Osteoblast (primary cell): ENCODE measurements around the gene MPST. TPM values are rescaled to one million over a fixed set of nuclear protein-coding genes. Genes with fewer than 3 reads are reported as not detected.

Experiments used
- DNase-seq: peaks from one replicate; pipeline ENCODE4 v3.0.0; 2011; ENCODE audit warnings: low spot score, mixed read lengths; ENCODE audit not compliant: insufficient read length; ENCODE audit errors: missing footprints
- H2AFZ ChIP-seq: 2 replicates; pipeline ENCODE4 v1.6.0; 2011; ENCODE audit warnings: mild to moderate bottlenecking, low read length
- H3K27ac ChIP-seq: 2 replicates; pipeline ENCODE4 v1.5.1; 2011; ENCODE audit warnings: mild to moderate bottlenecking, low read depth, low read length, moderate library complexity
- H3K27me3 ChIP-seq: 2 replicates; pipeline ENCODE4 v1.6.0; 2012; ENCODE audit warnings: mild to moderate bottlenecking, control low read depth, inconsistent platforms, low read length, moderate library complexity; ENCODE audit not compliant: insufficient read depth
- H3K36me3 ChIP-seq: 2 replicates; pipeline ENCODE4 v1.5.1; 2011; ENCODE audit warnings: mild to moderate bottlenecking, low read length, control low read depth, moderate library complexity; ENCODE audit not compliant: insufficient read depth
- H3K4me1 ChIP-seq: 2 replicates; pipeline ENCODE4 v1.5.1; 2011; ENCODE audit warnings: mild to moderate bottlenecking, low read length, control low read depth, moderate library complexity; ENCODE audit not compliant: insufficient read depth
- H3K4me2 ChIP-seq: 2 replicates; pipeline ENCODE4 v1.6.0; 2011; ENCODE audit warnings: mild to moderate bottlenecking, low read length; ENCODE audit not compliant: insufficient read depth
- H3K4me3 ChIP-seq: fragments of 200-600 bp; sonication (generic); 3 replicates; pipeline ENCODE4 v1.5.1; 2012; ENCODE audit warnings: mild to moderate bottlenecking, low read length, inconsistent platforms; ENCODE audit not compliant: insufficient read depth
- H3K79me2 ChIP-seq: 2 replicates; pipeline ENCODE4 v1.6.0; 2012; ENCODE audit warnings: mild to moderate bottlenecking, low read length, control low read depth, inconsistent platforms; ENCODE audit not compliant: insufficient read depth
- H3K9me3 ChIP-seq: 2 replicates; pipeline ENCODE4 v1.5.1; 2011; ENCODE audit warnings: low read depth, low read length, control low read depth
- H4K20me1 ChIP-seq: 2 replicates; pipeline ENCODE4 v1.6.0; 2012; ENCODE audit warnings: mild to moderate bottlenecking, low read length, control low read depth; ENCODE audit not compliant: insufficient read depth
- CTCF ChIP-seq: IDR thresholded peaks from 2 replicates; pipeline ENCODE4 v1.5.1; 2011; ENCODE audit warnings: mild to moderate bottlenecking, low read depth, low read length, moderate library complexity; ENCODE audit errors: extremely low read depth
- total RNA-seq: library from RNA; depleted of rRNA; stranded (reverse); fragments of >200 nt; gene quantifications from 2 replicates; pipeline ENCODE4 v1.2.3, GENCODE V29; 2012

MPST gene
- total RNA-seq, 1 donor: 91.6 TPM

- H3K36me3 ChIP-seq: peaks cover 12% of the 10 kb centered on the region
- H3K4me2 ChIP-seq: peak overlapping the region; percentile 88
- H3K79me2 ChIP-seq: peaks cover 11% of the 10 kb centered on the region
- peak overlapping the region; percentile 51 for H3K27ac ChIP-seq
- peak overlapping the region; percentile 85 for H2AFZ ChIP-seq
- no peaks in the 10 kb centered on the region for H3K9me3 ChIP-seq
- H4K20me1 ChIP-seq: peaks cover 32% of the 10 kb centered on the region
- H3K27me3 ChIP-seq: no peaks in the 10 kb centered on the region
- peaks cover 12% of the 10 kb centered on the region for H3K4me1 ChIP-seq
- peak overlapping the region; percentile 88 for H3K4me3 ChIP-seq
- DNase-seq: peak; percentile 95
- TF ChIP-seq CTCF: no peak
These were observed 680 bp upstream of the MPST start for GRCh38 chr22:37018815-37019308.

- Histone ChIP-seq H3K79me2 (peaks cover 11% of the 10 kb centered on the region), H4K20me1 (peaks cover 32% of the 10 kb centered on the region), H3K4me3 (peak overlapping the region; percentile 88), H3K27ac (no peak overlapping the region), H3K9me3 (no peaks in the 10 kb centered on the region), H3K4me1 (peaks cover 12% of the 10 kb centered on the region), H3K4me2 (peak overlapping the region; percentile 88), H3K27me3 (no peaks in the 10 kb centered on the region), H3K36me3 (peaks cover 15% of the 10 kb centered on the region), H2AFZ (peak overlapping the region; percentile 92)
- peak; percentile 96 for DNase-seq
- TF ChIP-seq CTCF: no peak
These were observed 594 bp downstream of the MPST start for GRCh38 chr22:37020192-37020479.

GRCh38 chr22:37021041-37021440, 1.5 kb downstream of the MPST start:
- Histone ChIP-seq H3K27me3 (no peaks in the 10 kb centered on the region), H2AFZ (no peak overlapping the region), H3K36me3 (peaks cover 23% of the 10 kb centered on the region), H3K4me1 (peaks cover 12% of the 10 kb centered on the region), H3K27ac (no peak overlapping the region), H3K4me2 (no peak overlapping the region), H3K79me2 (peaks cover 11% of the 10 kb centered on the region), H3K9me3 (no peaks in the 10 kb centered on the region), H4K20me1 (peaks cover 34% of the 10 kb centered on the region), H3K4me3 (no peak overlapping the region)
- DNase-seq: peak; percentile 58
- no peak for TF ChIP-seq CTCF

- TF ChIP-seq CTCF: peak; percentile 86
These were observed 2.4 kb downstream of the MPST start for GRCh38 chr22:37021710-37022482.

More at GRCh38 chr22:37021710-37022482, 2.4 kb downstream of the MPST start:
- peaks cover 11% of the 10 kb centered on the region for H3K79me2 ChIP-seq
- peaks cover 33% of the 10 kb centered on the region for H4K20me1 ChIP-seq
- H3K4me2 ChIP-seq: no peak overlapping the region
- no peaks in the 10 kb centered on the region for H3K27me3 ChIP-seq
- peaks cover 12% of the 10 kb centered on the region for H3K4me1 ChIP-seq
- no peak overlapping the region for H3K4me3 ChIP-seq
- H2AFZ ChIP-seq: no peak overlapping the region
- DNase-seq: peak; percentile 95
- no peaks in the 10 kb centered on the region for H3K9me3 ChIP-seq
- peaks cover 25% of the 10 kb centered on the region for H3K36me3 ChIP-seq
- no peak overlapping the region for H3K27ac ChIP-seq
